Activated CD4-positive, alpha-beta T cell treated with anti-CD3 and anti-CD28 coated beads, Interleukin-2, amount 50 U/mL, for 24 hours (primary cell): ENCODE measurements around the gene DNAL1.
A peak's percentile ranks its signal among the peaks of the same experiment; 100 is the strongest.
"Not testable (repeated sequence)": the region's sequence is repeated elsewhere in the genome, so short reads cannot be mapped to it uniquely, and the experiment has no call there.

Experiments
- DNase-seq, 2 donors: peaks; one replicate each; pipeline ENCODE4 v3.0.0-alpha.2; 2020; ENCODE audit warnings: low read depth in 1 of 2, low spot score in 1 of 2

The DNAL1 gene

GRCh38 chr14:73644531-73645247 is at the start of gene DNAL1:
Gene DNAL1 (plus strand): TSS chr14:73644986. CDS start chr14:73645040, 54 bp downstream.
- DNase-seq: peak; percentile 72 to 86

- DNase-seq: no peak
These were observed 45.3 kb upstream of the DNAL1 start for GRCh38 chr14:73599499-73599898.

- no peak for DNase-seq
These were observed 41.8 kb upstream of the DNAL1 start for GRCh38 chr14:73602994-73603393.

- DNase-seq: no peak
These were observed 38.5 kb upstream of the DNAL1 start for GRCh38 chr14:73606271-73606670.

GRCh38 chr14:73607241-73607640 is 37.5 kb upstream of the DNAL1 start:
- DNase-seq: no peak

- no peak for DNase-seq
These were observed 34.1 kb upstream of the DNAL1 start for GRCh38 chr14:73610687-73611086.

GRCh38 chr14:73612339-73613045 is 32.3 kb upstream of the DNAL1 start, which contains the start of gene ACOT6:
Gene ACOT6 (plus strand): TSS chr14:73612517. CDS start chr14:73612572, 55 bp downstream.
- DNase-seq: peak; percentile 37 to 55

GRCh38 chr14:73613046-73613383 is 31.8 kb upstream of the DNAL1 start:
- DNase-seq: no peak

- DNase-seq: no peak
These were observed 31.3 kb upstream of the DNAL1 start for GRCh38 chr14:73613419-73613963.

GRCh38 chr14:73616831-73617230 is 28.0 kb upstream of the DNAL1 start:
- no peak for DNase-seq

- no peak for DNase-seq
These were observed 25.3 kb upstream of the DNAL1 start for GRCh38 chr14:73619524-73619923.

GRCh38 chr14:73620268-73620667 is 24.5 kb upstream of the DNAL1 start:
- no peak for DNase-seq

- no peak for DNase-seq
These were observed 21.2 kb upstream of the DNAL1 start for GRCh38 chr14:73623504-73624054.

- no peak for DNase-seq
These were observed 19.1 kb upstream of the DNAL1 start for GRCh38 chr14:73625706-73626105.

- DNase-seq: no peak
These were observed 17.6 kb upstream of the DNAL1 start for GRCh38 chr14:73627151-73627558.

- no peak for DNase-seq
These were observed 14.6 kb upstream of the DNAL1 start for GRCh38 chr14:73630009-73630780.

- peak; percentile 29 to 52 for DNase-seq
These were observed 11.4 kb upstream of the DNAL1 start for GRCh38 chr14:73633116-73634010.

GRCh38 chr14:73634011-73634833 is 10.6 kb upstream of the DNAL1 start:
- DNase-seq: no peak

GRCh38 chr14:73636355-73636754 is 8.4 kb upstream of the DNAL1 start:
- DNase-seq: not testable (repeated sequence)
